K562 (cell line): ENCODE results near the gene VPS4A. TPM values are rescaled to one million over a fixed set of nuclear protein-coding genes. Genes with fewer than 3 reads are reported as not detected.

Source experiments
- ATAC-seq: fragments of 200-7000 bp; cut with Tn5 transposase; 3 replicates; pipeline ENCODE4 v1.9.1; 2020; ENCODE audit warnings: moderate library complexity
- BruUV-seq: library from RNA; stranded (reverse); fragments of 400-500 nt; replicated peaks from 2 replicates; lab custom pipeline; 2021; lab: Mats Ljungman, UMichigan
- CTCF ChIA-PET: fragments of 300-600 bp; formaldehyde crosslinking; extraction: SDS; loops from one replicate; lab custom pipeline; 2021; ENCODE audit warnings: low intra/inter-chr PET ratio; lab: Yijun Ruan, JAX
- POLR2A ChIA-PET: fragments of 300-600, 350-650 bp; sonication (Branson Sonifier 250); formaldehyde crosslinking; extraction: SDS; loops from one replicate; lab custom pipeline; 2021; ENCODE audit warnings: antibody characterized with exemption, inconsistent platforms; lab: Yijun Ruan, JAX
- DNase-seq, 4 experiments: peaks; one replicate each; pipeline versions ENCODE4 v3.0.0 to v3.0.0-alpha.2; 2011 to 2018; ENCODE audit warnings: low spot score in 3 of 4, mixed read lengths in 3 of 4; ENCODE audit errors: extremely low read depth in 1 of 4
- FAIRE-seq: peaks from 2 replicates; lab custom pipeline; 2011; peaks lifted over from hg19 to GRCh38; lab: Jason Lieb, UNC
- H2AFZ ChIP-seq: 2 replicates; pipeline ENCODE4 v1.6.0; 2011; ENCODE audit warnings: low read depth, low read length, control low read depth, inconsistent platforms
- H3K27ac ChIP-seq: fragments of 200-600 bp; 3 replicates; pipeline ENCODE4 v1.8.0; 2011; ENCODE audit warnings: low read depth, mild to moderate bottlenecking, control low read depth, inconsistent platforms, low read length, moderate library complexity, mixed read lengths; ENCODE audit errors: extremely low read depth
- H3K27me3 ChIP-seq, 2 experiments: fragments of 300-600 bp in 1 of 2; 2 replicates in 1 of 2; 3 replicates in 1 of 2; pipeline versions ENCODE4 v1.6.0 to v1.8.0; 2011; ENCODE audit warnings: inconsistent platforms in 2 of 2, low read length in 2 of 2, mild to moderate bottlenecking in 1 of 2, mixed read lengths in 1 of 2, moderate library complexity in 1 of 2; ENCODE audit not compliant: control insufficient read depth in 2 of 2, insufficient read depth in 2 of 2
- H3K36me3 ChIP-seq: fragments of 300-600 bp; 3 replicates; pipeline ENCODE4 v1.8.0; 2011; ENCODE audit warnings: mild to moderate bottlenecking, low read length, inconsistent platforms; ENCODE audit not compliant: control insufficient read depth, insufficient read depth
- H3K4me1 ChIP-seq, 2 experiments: fragments of 200-600 bp in 1 of 2; replicated peaks in 1 of 2; 2 replicates in 1 of 2; 3 replicates in 1 of 2; pipeline versions ENCODE4 v1.5.1 to v1.8.0; 2011; ENCODE audit warnings: inconsistent platforms in 2 of 2, low read length in 2 of 2, mild to moderate bottlenecking in 1 of 2, mixed read lengths in 1 of 2, moderate library complexity in 1 of 2; ENCODE audit not compliant: control insufficient read depth in 2 of 2, insufficient read depth in 2 of 2
- H3K4me2 ChIP-seq: 2 replicates; pipeline ENCODE4 v1.6.1; 2011; ENCODE audit warnings: low read length, control low read depth, inconsistent platforms, mixed read lengths; ENCODE audit not compliant: insufficient read depth
- H3K4me3 ChIP-seq: fragments of 200-600 bp; sonication (generic), shearing (Covaris generic); 2 replicates; pipeline ENCODE4 v1.5.1; 2016; ENCODE audit warnings: control low read depth, inconsistent platforms
- H3K79me2 ChIP-seq: fragments of 200-600 bp; 3 replicates; pipeline ENCODE4 v1.8.0; 2011; ENCODE audit warnings: low read length, inconsistent platforms; ENCODE audit not compliant: control insufficient read depth, insufficient read depth
- H3K9ac ChIP-seq, 2 experiments: 2 replicates each; pipeline versions ENCODE4 v1.6.0 to v1.6.1; 2011; ENCODE audit warnings: low read depth in 2 of 2, low read length in 2 of 2, control low read depth in 1 of 2, inconsistent platforms in 1 of 2, mild to moderate bottlenecking in 1 of 2, mixed read lengths in 1 of 2; ENCODE audit not compliant: insufficient read depth in 1 of 2
- H3K9me1 ChIP-seq: one replicate; pipeline ENCODE4 v1.6.0; 2011; ENCODE audit warnings: inconsistent platforms, mild to moderate bottlenecking, low read length, moderate library complexity; ENCODE audit not compliant: control insufficient read depth, insufficient read depth
- H3K9me3 ChIP-seq: replicated peaks from 2 replicates; pipeline ENCODE4 v1.5.1; 2011; ENCODE audit warnings: low read depth, low read length, inconsistent platforms; ENCODE audit not compliant: control insufficient read depth, insufficient read depth
- H4K20me1 ChIP-seq: replicated peaks from 2 replicates; pipeline ENCODE4 v1.6.1; 2011; ENCODE audit warnings: low read length, inconsistent platforms, mixed read lengths; ENCODE audit not compliant: control insufficient read depth, insufficient read depth
- CHCHD3 ChIP-seq: fragments of 250-450 bp; sonication (Bioruptor Pico); IDR thresholded peaks from 2 replicates; pipeline ENCODE4 v2.1.2; 2022; ENCODE audit warnings: mild to moderate bottlenecking
- COPS2 ChIP-seq: fragments of 450-650 bp; conservative IDR thresholded peaks from 2 replicates; pipeline ENCODE4 v1.6.1; 2016; ENCODE audit warnings: mild to moderate bottlenecking, moderate library complexity
- CREB1 ChIP-seq, 2 experiments: sonication (generic) in 1 of 2; formaldehyde crosslinking in 1 of 2; IDR thresholded peaks; 2 replicates each; pipeline versions ENCODE4 v1.6.1 to v1.8.0; 2012 to 2022; ENCODE audit warnings: inconsistent platforms in 1 of 2, mild to moderate bottlenecking in 1 of 2, missing genetic modification reagents in 1 of 2, moderate library complexity in 1 of 2
- CREBBP ChIP-seq: IDR thresholded peaks from one replicate; pipeline ENCODE4 v1.6.1; 2012; ENCODE audit warnings: low read depth, mild to moderate bottlenecking, control low read depth, inconsistent platforms, low read length
- HDAC1 ChIP-seq, 2 experiments: fragments of 450-650 bp; IDR thresholded peaks; 2 replicates each; pipeline ENCODE4 v1.6.1; 2016 to 2017; ENCODE audit warnings: inconsistent platforms in 1 of 2, mild to moderate bottlenecking in 1 of 2, moderate library complexity in 1 of 2
- HMG20B ChIP-seq: fragments of 250-450 bp; sonication (Bioruptor Pico); IDR thresholded peaks from 2 replicates; pipeline ENCODE4 v1.5.0; 2021; ENCODE audit warnings: mild to moderate bottlenecking
- KLF10 ChIP-seq: fragments of 250-450 bp; sonication (Bioruptor Pico); IDR thresholded peaks from 2 replicates; pipeline ENCODE4 v1.6.1; 2021; ENCODE audit warnings: matching md5 sums
- MED1 ChIP-seq: sonication (generic); formaldehyde crosslinking; IDR thresholded peaks from 2 replicates; pipeline ENCODE4 v1.8.1; 2023; ENCODE audit warnings: missing genetic modification reagents, borderline replicate concordance
- NFE2 ChIP-seq: IDR thresholded peaks from 2 replicates; pipeline ENCODE4 v1.6.1; 2014; ENCODE audit warnings: antibody characterized with exemption, low read depth
- NFXL1 ChIP-seq: fragments of 450-650 bp; formaldehyde crosslinking; IDR thresholded peaks from 2 replicates; pipeline ENCODE4 v1.4.0; 2021; ENCODE audit warnings: mild to moderate bottlenecking
- POLR2G ChIP-seq: fragments of 200-400 bp; formaldehyde crosslinking; IDR thresholded peaks from 2 replicates; pipeline ENCODE4 v1.6.1; 2017; ENCODE audit warnings: low read depth, mild to moderate bottlenecking, antibody characterized with exemption, low read length, moderate library complexity
- RBM22 ChIP-seq: fragments of 200-400 bp; formaldehyde crosslinking; IDR thresholded peaks from 2 replicates; pipeline ENCODE4 v1.6.1; 2018; ENCODE audit warnings: low read length, low read depth; ENCODE audit not compliant: poor library complexity, severe bottlenecking
- SMAD3 ChIP-seq: fragments of 450-650 bp; formaldehyde crosslinking; conservative IDR thresholded peaks from 2 replicates; pipeline ENCODE4 v1.4.0; 2020; ENCODE audit warnings: mild to moderate bottlenecking
- SRSF1 ChIP-seq: fragments of 200-400 bp; formaldehyde crosslinking; IDR thresholded peaks from 2 replicates; pipeline ENCODE4 v1.6.1; 2017; ENCODE audit warnings: mild to moderate bottlenecking, low read depth, low read length, moderate library complexity
- WGBS: fragments of 100-300 bp; shearing (Covaris generic); methylation state at CpG from one replicate; pipeline ENCODE4 v1.1.6; 2016; ENCODE audit warnings: low coverage, mixed read lengths; ENCODE audit not compliant: insufficient coverage; ENCODE audit errors: missing lambda C conversion rate; 5-methylcytosine and 5-hydroxymethylcytosine counted together
- in situ Hi-C: fragments of 300-500 bp; cut with MboI; formaldehyde crosslinking; loops from 4 replicates; pipeline ENCODE4 v1.15.0; 2018; ENCODE audit warnings: inconsistent platforms, mixed read lengths
- intact Hi-C: fragments of 100-400 bp; cut with micrococcal nuclease; formaldehyde crosslinking; loops from 2 replicates; pipeline ENCODE4 v1.14.2; 2022
- polyA plus RNA-seq, 8 experiments: library from polyadenylated mRNA; depleted of rRNA in 4 of 8; stranded (reverse) in 5 of 8; unstranded in 3 of 8; fragments of >200 nt; fragmentation: Nextera tagmentation in 2 of 8; fragmentation: Illumina TruSeq in 1 of 8; extraction: Ambion mirVana in 2 of 8; extraction: Trizol in 1 of 8; gene quantifications; 2 replicates each; pipeline versions ENCODE4 v1.2.1 to v1.2.3, GENCODE V29; 2011 to 2014; ENCODE audit warnings: inconsistent platforms in 1 of 8, missing spikeins in 1 of 8
- total RNA-seq, 7 experiments: library from RNA; depleted of rRNA in 6 of 7; stranded (reverse); fragments of >200 nt in 6 of 7; fragmentation: Illumina TruSeq in 2 of 7; extraction: Trizol in 2 of 7; gene quantifications; 2 replicates each; pipeline versions ENCODE4 v1.2.1 to v1.2.3, GENCODE V29; 2011 to 2021; ENCODE audit warnings: low replicate concordance in 1 of 7
- TF ChIP-seq, protein P1 (sequence below): sonication (generic); formaldehyde crosslinking; IDR thresholded peaks from 2 replicates; pipeline ENCODE4 v1.8.0; 2022; ENCODE audit warnings: missing genetic modification reagents, mild to moderate bottlenecking, moderate library complexity, borderline replicate concordance
- TF ChIP-seq, protein P2 (sequence below): fragments of 250-450 bp; sonication (Bioruptor Pico); IDR thresholded peaks from 2 replicates; pipeline ENCODE4 v1.8.0; 2022; ENCODE audit warnings: moderate library complexity, mild to moderate bottlenecking, inconsistent platforms

VPS4A gene
- total and polyA plus RNA-seq, 9 of the 15 experiments (the other 6 are each of a cell fraction or from before 2014, with no cell fraction given): 7.6 to 45.4 (median 29.9) TPM

DNA sequence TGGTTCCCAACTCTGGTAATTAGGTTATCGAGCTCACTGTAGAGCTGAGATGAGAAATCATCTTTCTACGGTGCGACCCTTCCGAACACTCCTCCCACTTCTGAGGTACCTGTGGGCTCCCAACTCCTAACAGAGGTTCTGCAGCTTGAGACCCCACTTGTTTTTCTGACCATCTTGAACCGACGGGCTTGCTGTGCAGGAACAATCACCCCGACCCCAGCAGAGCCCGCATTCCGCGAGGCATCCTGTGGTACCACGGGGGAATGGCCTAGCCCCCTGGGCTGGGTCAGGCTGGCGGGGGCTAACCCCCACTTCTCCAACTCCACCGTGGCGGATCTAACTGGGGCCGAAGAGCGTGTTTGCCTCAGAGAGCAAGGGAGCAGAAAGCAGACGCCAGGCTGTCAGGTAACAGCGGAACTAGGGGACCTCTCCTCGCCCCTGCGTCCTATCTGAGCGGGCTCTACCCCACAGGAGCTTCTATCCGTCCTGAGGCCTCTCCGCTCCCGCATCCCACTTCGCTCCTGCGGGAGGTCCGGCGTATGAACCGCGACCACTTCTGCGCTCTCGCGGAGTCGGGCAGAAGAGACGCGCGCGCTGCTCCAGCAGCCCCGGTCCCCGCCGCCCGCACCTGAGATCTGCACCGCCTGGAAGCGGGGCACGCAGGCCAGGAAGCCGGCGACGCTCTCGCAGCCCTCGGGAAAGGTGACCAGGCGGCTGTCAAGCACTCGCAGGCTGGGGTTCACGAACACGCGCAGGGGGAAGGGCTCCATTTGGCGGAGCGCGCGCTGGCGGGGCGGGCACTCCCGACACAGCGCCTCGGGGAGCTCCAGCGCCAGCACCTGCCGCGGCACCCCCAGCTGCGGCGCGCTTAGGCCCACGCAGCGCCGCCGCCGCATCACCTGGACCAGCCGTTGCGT lies 18.5 kb downstream of the VPS4A start (continued):
- TF ChIP-seq POLR2G: peak; percentile 3; the same call in 1 of the 2 replicates
- no peak for TF ChIP-seq CHCHD3 (CRISPR knock-in tag)
- peak; percentile 81; the same call in 1 of the 2 replicates for TF ChIP-seq MED1 (CRISPR knock-in tag)
- TF ChIP-seq HDAC1 (IDR thresholded peaks at IDR 0.05): peak in 1 of 2 experiments; percentile 76; a peak in 2 of 4 replicates
- no peak for TF ChIP-seq CREB1 (IDR thresholded peaks at IDR 0.05)
- TF ChIP-seq CREB1 (CRISPR knock-in tag; IDR thresholded peaks at IDR 0.05): no peak
- TF ChIP-seq SMAD3 (CRISPR knock-in tag): no peak

DNA sequence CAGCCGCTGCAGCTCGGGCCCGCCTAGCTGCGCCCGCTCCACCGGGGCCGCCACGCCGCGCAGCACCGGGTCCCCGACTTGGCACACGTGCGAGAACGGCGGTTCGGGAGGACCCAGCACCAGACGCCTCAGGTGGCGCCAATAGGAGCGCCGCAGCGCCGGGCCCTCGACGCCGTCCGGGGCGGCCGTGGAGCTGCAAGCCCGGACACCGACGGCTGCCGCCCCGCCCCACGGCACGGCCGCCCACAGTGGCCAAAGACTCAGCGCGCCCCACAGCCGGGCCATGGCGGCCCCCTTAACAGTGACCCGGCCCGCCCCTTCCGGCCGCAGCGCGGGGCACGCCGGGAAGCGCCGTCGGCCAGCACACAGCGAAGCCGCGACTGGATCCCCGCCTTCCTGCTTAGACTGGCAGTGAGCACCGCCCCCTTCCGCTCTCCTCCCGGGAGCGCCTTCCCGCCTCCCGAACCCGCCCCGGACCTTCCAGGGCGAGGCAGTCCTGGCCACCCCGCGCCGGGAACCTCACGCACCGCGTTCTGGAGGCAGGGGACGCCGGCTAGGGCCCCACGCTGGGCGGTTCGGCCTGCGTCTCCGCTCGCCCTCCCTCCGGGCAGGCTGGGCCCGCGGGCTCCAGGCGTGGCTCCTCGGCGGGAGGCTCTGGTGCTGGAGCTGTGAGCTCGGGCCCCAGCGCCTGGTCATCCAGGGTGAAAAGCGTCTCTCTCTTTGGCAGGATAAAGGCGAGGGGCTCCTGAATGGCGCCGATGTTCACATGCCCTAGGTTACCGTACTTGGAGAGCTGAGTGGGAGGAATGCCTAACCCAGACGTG lies 19.3 kb downstream of the VPS4A start, which contains the start of gene PDF:
PDF (minus strand) TSS at position 303 of the 824 bp plus-strand sequence; CDS start at position 285, 18 bp downstream.
- Histone ChIP-seq H3K27me3 (no peaks in the 10 kb centered on the region), H3K27ac (peak within 1 kb of the TSS; percentile 95), H3K9me1 (no peaks in the 10 kb centered on the region), H3K79me2 (peaks cover 61% of the 10 kb centered on the region), H3K4me1 (peaks cover 21 to 53% of the 10 kb centered on the region in 2 experiments; a peak in 4 of 5 replicates), H3K4me2 (peak within 1 kb of the TSS; percentile 89), H3K36me3 (peaks cover 80% of the 10 kb centered on the region), H2AFZ (peak within 1 kb of the TSS; percentile 86), H3K9ac (peak within 1 kb of the TSS; percentile 85 to 97), H3K4me3 (peak within 1 kb of the TSS; percentile 88), H4K20me1 (peaks cover 24% of the 10 kb centered on the region), H3K9me3 (no peaks in the 10 kb centered on the region)
- FAIRE-seq: peak; percentile 84
- intact Hi-C loops (no loop called here), in situ Hi-C loops (no loop called here)
- BruUV-seq: no TSS peak
- DNase-seq: peak; percentile 90 to 97 (median 92)
- ChIA-PET CTCF (interaction anchor here (1.1 kb wide), 1 partner anchor 9 kb away, joined by 8 read pairs; the partner anchor contains the start of genes COG8 and NIP7), POLR2A (interaction anchor here (0.6 to 5.1 kb wide), 9 partner anchors 8 to 810 kb away, joined by 3 to 51 read pairs (median 4); partner anchors contain the start of genes COG8 and NIP7)
- peak; percentile 97 for ATAC-seq
- 2% methylated on average over 63 of the region's 93 CpGs for WGBS
- TF ChIP-seq NFE2: no peak
- TF ChIP-seq COPS2: no peak
- no peak for TF ChIP-seq NFXL1 (CRISPR knock-in tag)
- no peak for TF ChIP-seq HMG20B (CRISPR knock-in tag)
- TF ChIP-seq, protein P1, sequence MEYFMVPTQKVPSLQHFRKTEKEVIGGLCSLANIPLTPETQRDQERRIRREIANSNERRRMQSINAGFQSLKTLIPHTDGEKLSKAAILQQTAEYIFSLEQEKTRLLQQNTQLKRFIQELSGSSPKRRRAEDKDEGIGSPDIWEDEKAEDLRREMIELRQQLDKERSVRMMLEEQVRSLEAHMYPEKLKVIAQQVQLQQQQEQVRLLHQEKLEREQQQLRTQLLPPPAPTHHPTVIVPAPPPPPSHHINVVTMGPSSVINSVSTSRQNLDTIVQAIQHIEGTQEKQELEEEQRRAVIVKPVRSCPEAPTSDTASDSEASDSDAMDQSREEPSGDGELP (CRISPR knock-in tag): no peak; the same call in none of the 2 replicates
- TF ChIP-seq KLF10 (CRISPR knock-in tag): no peak
- no peak for TF ChIP-seq CREBBP
- no peak for TF ChIP-seq RBM22
- no peak for TF ChIP-seq SRSF1
- TF ChIP-seq, protein P2, sequence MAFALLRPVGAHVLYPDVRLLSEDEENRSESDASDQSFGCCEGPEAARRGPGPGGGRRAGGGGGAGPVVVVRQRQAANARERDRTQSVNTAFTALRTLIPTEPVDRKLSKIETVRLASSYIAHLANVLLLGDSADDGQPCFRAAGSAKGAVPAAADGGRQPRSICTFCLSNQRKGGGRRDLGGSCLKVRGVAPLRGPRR (CRISPR knock-in tag): no peak
